NCI-H748 treated with DMSO at 0.1 percent for 48 hours (cell line): Measurements from ENCODE around the gene WDR33.

Experiments
- DNase-seq: peaks from one replicate; lab custom pipeline; 2025; lab: John Stamatoyannopoulos, UW

The WDR33 gene

GRCh38 chr2:127719301-127720218 lies 91.4 kb downstream of the WDR33 start:
- DNase-seq, result no peak

- DNase-seq, result no peak
These were observed 92.7 kb downstream of the WDR33 start for GRCh38 chr2:127718271-127718670.

- no peak for DNase-seq
These were observed 95.1 kb downstream of the WDR33 start for GRCh38 chr2:127715778-127716449.

- no peak for DNase-seq
These were observed 97.4 kb downstream of the WDR33 start for GRCh38 chr2:127713562-127713961.

GRCh38 chr2:127712999-127713398 lies 98.0 kb downstream of the WDR33 start:
- DNase-seq, result no peak

GRCh38 chr2:127709336-127709735 lies 101.6 kb downstream of the WDR33 start:
- DNase-seq, result no peak

- DNase-seq, result no peak
These were observed 102.9 kb downstream of the WDR33 start for GRCh38 chr2:127707890-127708648.

GRCh38 chr2:127706215-127706990 lies 104.6 kb downstream of the WDR33 start:
- DNase-seq, result no peak

GRCh38 chr2:127705391-127706065 lies 105.4 kb downstream of the WDR33 start:
- DNase-seq, result no peak

- no peak for DNase-seq
These were observed 106.2 kb downstream of the WDR33 start for GRCh38 chr2:127704641-127705390.

GRCh38 chr2:127703282-127703681 lies 107.7 kb downstream of the WDR33 start:
- DNase-seq, result no peak

- no peak for DNase-seq
These were observed 108.5 kb downstream of the WDR33 start for GRCh38 chr2:127702395-127703009.

- DNase-seq, result peak; percentile 24
These were observed 109.1 kb downstream of the WDR33 start for GRCh38 chr2:127701651-127702394.

GRCh38 chr2:127701193-127701650 lies 109.7 kb downstream of the WDR33 start, which contains the start of gene SFT2D3:
Gene SFT2D3 (plus strand): TSS chr2:127701497. CDS start chr2:127701529, 32 bp downstream.
- DNase-seq, result peak; percentile 70

GRCh38 chr2:127700527-127701192 lies 110.3 kb downstream of the WDR33 start:
- DNase-seq, result no peak

GRCh38 chr2:127698553-127699355 lies 112.2 kb downstream of the WDR33 start:
- no peak for DNase-seq

- no peak for DNase-seq
These were observed 113.3 kb downstream of the WDR33 start for GRCh38 chr2:127697482-127698180.
